AG09309 (cell line): ENCODE data around the gene TSHZ2.

Source experiments
- DNase-seq: peaks from one replicate; pipeline ENCODE4 v3.0.0-alpha.2; 2010; ENCODE audit warnings: low read depth
- H3K4me3 ChIP-seq: 2 replicates; pipeline ENCODE4 v1.5.1; 2011; ENCODE audit warnings: mild to moderate bottlenecking, low read depth, low read length, moderate library complexity; ENCODE audit not compliant: control insufficient read depth
- CTCF ChIP-seq: IDR thresholded peaks from 2 replicates; pipeline ENCODE4 v1.5.1; 2011; ENCODE audit warnings: mild to moderate bottlenecking, low read depth, low read length, inconsistent platforms; ENCODE audit not compliant: insufficient read depth, control insufficient read depth; ENCODE audit errors: missing control alignments

Gene TSHZ2

GRCh38 chr20:53382263-53382844 lies 410.2 kb downstream of the TSHZ2 start:
- no peak for DNase-seq
- H3K4me3 ChIP-seq = no peak overlapping the region

GRCh38 chr20:53383916-53384315 lies 411.8 kb downstream of the TSHZ2 start:
- no peak for DNase-seq
- TF ChIP-seq CTCF = no peak
- no peak overlapping the region for H3K4me3 ChIP-seq

More at GRCh38 chr20:53382263-53382844, 410.2 kb downstream of the TSHZ2 start:
- no peak for TF ChIP-seq CTCF

GRCh38 chr20:53384392-53384791 lies 412.2 kb downstream of the TSHZ2 start:
- DNase-seq = no peak
- no peak overlapping the region for H3K4me3 ChIP-seq
- no peak for TF ChIP-seq CTCF

GRCh38 chr20:53385941-53386767 lies 414.0 kb downstream of the TSHZ2 start:
- no peak overlapping the region for H3K4me3 ChIP-seq
- no peak for DNase-seq
- no peak for TF ChIP-seq CTCF

GRCh38 chr20:53387983-53388675 lies 416.0 kb downstream of the TSHZ2 start:
- DNase-seq = no peak
- no peak for TF ChIP-seq CTCF
- H3K4me3 ChIP-seq = no peak overlapping the region

- H3K4me3 ChIP-seq = no peak overlapping the region
- no peak for DNase-seq
- no peak for TF ChIP-seq CTCF
These were observed 417.6 kb downstream of the TSHZ2 start for GRCh38 chr20:53389516-53390300.
